Measurements from ENCODE around the gene LIN28A. TPM values are rescaled to one million over a fixed set of nuclear protein-coding genes. Genes with fewer than 3 reads are reported as not detected.

The LIN28A gene
- polyA plus RNA-seq, 1 of the 3 experiments (the other 2 are of a cell fraction), result not detected

GRCh38 chr1:26419494-26419893, 8.9 kb downstream of the LIN28A start:
- Histone ChIP-seq H3K79me2 (ENCODE audit: insufficient read depth) (no peaks in the 10 kb centered on the region), H3K36me3 (replicated peaks in 1 of 2; ENCODE audit: control insufficient read depth in 1 of 2, insufficient read depth in 2 of 2, low read length in 1 of 2) (no peaks in the 10 kb centered on the region), H3K27me3 (ENCODE audit: insufficient read depth) (no peaks in the 10 kb centered on the region; the same call in 1 of the 2 replicates), H3K4me2 (no peak overlapping the region), H3K4me3 (ENCODE audit: low read depth in 2 of 2, low read length in 1 of 2) (no peak overlapping the region), H3K9me2 (no peaks in the 10 kb centered on the region), H3K9ac (no peak overlapping the region), H3F3A (replicated peaks; ENCODE audit: insufficient read depth) (no peaks in the 10 kb centered on the region), H3K4me1 (ENCODE audit: control insufficient read depth in 1 of 2, insufficient read depth in 2 of 2, low read depth in 1 of 2, low read length in 1 of 2) (no peaks in the 10 kb centered on the region), H3K27ac (ENCODE audit: low read depth in 2 of 2, low read length in 1 of 2) (no peak overlapping the region), H3K9me3 (no peaks in the 10 kb centered on the region), H2AFZ (ENCODE audit: low read depth) (no peak overlapping the region), H4K20me1 (ENCODE audit: insufficient read depth) (no peaks in the 10 kb centered on the region)
- ChIA-PET POLR2A (no interaction called here), CTCF (interaction anchor here (1.4 to 2.5 kb wide), 4 partner anchors 55 to 134 kb away, joined by 3 to 7 read pairs (median 5); no protein-coding TSS in a partner anchor)
- WGBS (ENCODE audit: low lambda C conversion rate), result 55% methylated on average over 2 of the region's 2 CpGs
- no peak for TF ChIP-seq RAD21 (IDR thresholded peaks at IDR 0.05; ENCODE audit: low read length)
- no peak for TF ChIP-seq TAF1 (IDR thresholded peaks at IDR 0.05; ENCODE audit: borderline replicate concordance, low read depth, low read length)
- TF ChIP-seq EZH2phosphoT487 (IDR thresholded peaks at IDR 0.05; ENCODE audit: borderline replicate concordance, low read depth), result no peak
- no peak for TF ChIP-seq ELF1 (IDR thresholded peaks at IDR 0.05)
- TF ChIP-seq GATA2 (CRISPR knock-in tag; IDR thresholded peaks at IDR 0.05), result no peak
- no peak for TF ChIP-seq TEAD4 (IDR thresholded peaks at IDR 0.05; ENCODE audit: borderline replicate concordance, insufficient read depth)
- no peak for TF ChIP-seq SIN3A (IDR thresholded peaks at IDR 0.05; ENCODE audit: borderline replicate concordance, low read depth, low read length)
- no peak for TF ChIP-seq RCOR1 (IDR thresholded peaks at IDR 0.05; ENCODE audit: low read length)
- TF ChIP-seq FOSL2 (IDR thresholded peaks at IDR 0.05; ENCODE audit: borderline replicate concordance, low read depth), result no peak
- TF ChIP-seq USF2 (IDR thresholded peaks at IDR 0.05; ENCODE audit: borderline replicate concordance, low read depth, low read length), result no peak
- no peak for TF ChIP-seq NRF1 (IDR thresholded peaks at IDR 0.05; ENCODE audit: low read depth, low read length)
- no peak for TF ChIP-seq MEF2A (IDR thresholded peaks at IDR 0.05; ENCODE audit: borderline replicate concordance, low read depth)
- no peak for TF ChIP-seq GABPA (IDR thresholded peaks at IDR 0.05; ENCODE audit: low read depth)
- no peak for TF ChIP-seq YY1 (IDR thresholded peaks at IDR 0.05; ENCODE audit: low read depth)
- no peak for TF ChIP-seq MXI1 (IDR thresholded peaks at IDR 0.05; ENCODE audit: low read depth, low read length)
- no peak for TF ChIP-seq JUND (IDR thresholded peaks at IDR 0.05)
- DNase-seq, result no peak

- peaks cover 22% of the 10 kb centered on the region for H3K79me2 ChIP-seq (ENCODE audit: insufficient read depth)
Measured at GRCh38 chr1:26429721-26430120, 19.1 kb downstream of the LIN28A start.

More at GRCh38 chr1:26429721-26430120, 19.1 kb downstream of the LIN28A start:
- H3K9me2 ChIP-seq, result no peaks in the 10 kb centered on the region
- no peak overlapping the region for H2AFZ ChIP-seq (ENCODE audit: low read depth)
- no peak overlapping the region for H3K4me3 ChIP-seq (ENCODE audit: low read depth in 2 of 2, low read length in 1 of 2)
- no peaks in the 10 kb centered on the region for H3K27me3 ChIP-seq (ENCODE audit: insufficient read depth)
- H3K9ac ChIP-seq, result no peak overlapping the region
- H3K36me3 ChIP-seq (replicated peaks in 1 of 2; ENCODE audit: control insufficient read depth in 1 of 2, insufficient read depth in 2 of 2, low read length in 1 of 2), result peaks cover 0 to 14% of the 10 kb centered on the region in 2 experiments
- no peak overlapping the region for H3K4me2 ChIP-seq
- no peak overlapping the region for H3K27ac ChIP-seq (ENCODE audit: low read depth in 2 of 2, low read length in 1 of 2)
- 89% methylated on average over 2 of the region's 2 CpGs for WGBS (ENCODE audit: low lambda C conversion rate)
- no peaks in the 10 kb centered on the region for H3F3A ChIP-seq (replicated peaks; ENCODE audit: insufficient read depth)
- no peaks in the 10 kb centered on the region for H3K9me3 ChIP-seq
- no peak for TF ChIP-seq USF1 (IDR thresholded peaks at IDR 0.05; ENCODE audit: borderline replicate concordance, low read depth)
- TF ChIP-seq JUND (IDR thresholded peaks at IDR 0.05), result no peak
- TF ChIP-seq ZBTB33 (IDR thresholded peaks at IDR 0.05; ENCODE audit: borderline replicate concordance, low read depth), result no peak
- TF ChIP-seq RFX5 (IDR thresholded peaks at IDR 0.05; ENCODE audit: low read length), result no peak
- no peak for TF ChIP-seq TEAD4 (IDR thresholded peaks at IDR 0.05; ENCODE audit: borderline replicate concordance, insufficient read depth)
- TF ChIP-seq ELF1 (IDR thresholded peaks at IDR 0.05), result no peak
- ChIA-PET POLR2A (no interaction called here), CTCF (interaction anchor here (0.7 to 4.7 kb wide), 3 partner anchors 13 to 68 kb away, joined by 3 to 51 read pairs (median 3); no protein-coding TSS in a partner anchor)
- DNase-seq, result no peak
- H3K4me1 ChIP-seq (ENCODE audit: control insufficient read depth in 1 of 2, insufficient read depth in 2 of 2, low read depth in 1 of 2, low read length in 1 of 2), result peaks cover 7 to 8% of the 10 kb centered on the region in 2 experiments; a peak in 2 of 4 replicates
- no peaks in the 10 kb centered on the region for H4K20me1 ChIP-seq (ENCODE audit: insufficient read depth)

Measured in SK-N-SH (cell line).